ENCODE measurements around the gene ESPNL. TPM values are rescaled to one million over a fixed set of nuclear protein-coding genes. Genes with fewer than 3 reads are reported as not detected.
"Not testable (repeated sequence)": the region's sequence is repeated elsewhere in the genome, so short reads cannot be mapped to it uniquely, and the experiment has no call there.

ESPNL gene
- total RNA-seq, 1 experiment from 2014 or later = 0.40 TPM

DNA sequence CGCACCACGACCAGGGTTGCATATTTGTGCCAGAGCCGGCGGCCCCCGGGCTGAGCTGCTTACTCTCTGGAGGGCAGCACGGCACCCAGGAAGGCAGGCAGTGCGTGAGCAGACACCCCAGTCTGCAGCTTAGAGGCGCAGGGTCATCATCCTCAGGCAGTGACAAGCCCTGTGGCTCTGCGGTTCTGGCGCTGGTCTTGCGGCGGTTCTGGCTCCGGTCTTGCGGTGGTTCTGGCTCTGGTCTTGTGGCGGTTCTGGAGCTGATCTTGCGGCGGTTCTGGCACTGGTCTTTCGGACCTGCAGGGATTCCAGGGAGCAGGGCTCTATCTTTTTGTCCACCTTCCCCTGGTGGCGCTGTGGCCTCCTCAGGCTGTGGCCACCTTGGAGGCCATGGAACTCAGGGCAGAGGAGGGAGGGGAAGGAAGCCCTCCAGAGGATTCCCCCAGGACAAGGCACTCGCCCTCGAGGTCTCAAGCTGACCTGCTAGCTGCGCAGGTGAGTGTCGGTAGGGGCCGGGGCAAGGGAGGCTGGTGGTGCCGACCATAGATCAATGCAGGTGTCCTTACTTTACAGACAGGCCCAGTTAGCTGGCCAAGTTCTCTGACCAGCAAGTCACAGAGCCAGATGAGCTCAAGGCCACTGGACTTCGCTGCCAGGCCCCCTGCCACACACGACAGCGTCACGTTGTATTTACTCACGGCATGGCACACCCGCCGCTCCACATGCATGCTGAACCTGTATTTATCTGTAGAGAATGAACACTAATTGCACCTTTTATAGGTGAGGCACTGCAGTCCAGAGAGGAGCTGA lies 14.9 kb downstream of the ESPNL start:
- no peak for DNase-seq (ENCODE audit: low read depth)

DNA sequence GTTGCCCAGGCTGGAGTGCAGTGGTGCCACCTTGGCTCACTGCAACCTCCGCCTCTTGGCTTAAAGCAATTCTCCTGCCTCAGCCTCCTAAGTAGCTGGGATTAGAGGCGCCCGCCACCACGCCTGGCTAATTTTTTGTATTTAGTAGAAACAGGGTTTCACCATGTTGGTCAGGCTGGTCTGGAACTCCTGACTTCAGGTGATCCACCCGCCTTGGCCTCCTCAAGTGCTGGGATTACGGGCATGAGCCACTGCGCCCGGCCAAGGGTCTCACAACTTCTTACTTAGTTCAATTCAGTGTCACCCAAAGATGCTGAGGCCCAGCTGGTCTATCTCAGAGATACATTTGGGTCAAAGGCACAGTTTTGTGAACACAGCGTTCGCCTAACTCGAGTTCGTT lies 15.6 kb downstream of the ESPNL start:
- not testable (repeated sequence) for DNase-seq (ENCODE audit: low read depth)

- DNase-seq (ENCODE audit: low read depth) = no peak
Observed at GRCh38 chr2:238116298-238117198, 16.4 kb downstream of the ESPNL start.

DNA sequence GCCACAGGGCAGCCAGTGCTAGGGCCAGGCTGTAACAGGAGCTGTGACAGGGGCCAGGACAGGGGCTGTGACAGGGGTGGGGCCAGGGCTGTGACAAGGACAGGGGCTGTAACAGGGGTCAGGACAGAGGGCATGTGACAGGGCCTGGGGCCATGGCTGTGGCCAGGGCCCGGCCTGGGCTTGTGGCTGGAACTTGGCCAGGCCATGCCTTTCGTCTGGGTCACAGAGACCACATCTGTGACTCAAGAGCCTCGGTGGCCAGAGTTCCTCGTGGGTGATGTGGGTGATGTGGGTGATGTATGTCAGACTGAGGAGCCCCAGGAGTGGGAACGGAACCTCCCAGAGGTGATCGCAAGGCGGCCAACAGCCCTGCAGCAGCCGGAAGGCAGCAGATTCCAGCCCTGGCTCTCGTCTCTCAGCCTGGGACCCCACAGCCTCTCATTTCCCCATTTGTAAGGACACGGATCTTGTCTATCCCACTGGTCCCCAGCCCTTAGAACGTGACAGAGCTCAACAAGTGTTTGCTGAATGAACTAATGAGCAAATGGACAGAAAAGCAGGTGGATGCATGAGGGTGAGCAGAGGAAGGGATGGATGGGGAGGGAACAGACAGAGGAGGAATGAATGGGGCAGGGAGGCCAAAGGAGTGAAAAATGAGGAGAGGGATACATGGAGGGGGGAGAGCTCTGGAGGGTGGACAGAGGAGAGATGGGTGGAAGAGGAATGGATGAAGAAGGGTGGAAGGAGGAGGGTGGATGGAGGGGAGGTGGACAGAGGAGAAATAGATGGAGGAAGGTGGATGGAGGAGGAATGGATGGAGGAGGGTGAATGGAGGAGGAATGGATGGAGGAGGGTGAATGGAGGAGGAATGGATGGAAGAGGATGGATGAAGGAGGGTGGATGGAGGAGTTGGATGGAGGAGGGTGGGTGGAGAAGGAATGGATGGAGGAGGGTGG lies 17.3 kb downstream of the ESPNL start:
- DNase-seq (ENCODE audit: low read depth) = no peak

GRCh38 chr2:238119756-238120462 lies 19.8 kb downstream of the ESPNL start:
- DNase-seq (ENCODE audit: low read depth) = no peak

GRCh38 chr2:238120463-238121298 lies 20.5 kb downstream of the ESPNL start:
- no peak for DNase-seq (ENCODE audit: low read depth)

DNA sequence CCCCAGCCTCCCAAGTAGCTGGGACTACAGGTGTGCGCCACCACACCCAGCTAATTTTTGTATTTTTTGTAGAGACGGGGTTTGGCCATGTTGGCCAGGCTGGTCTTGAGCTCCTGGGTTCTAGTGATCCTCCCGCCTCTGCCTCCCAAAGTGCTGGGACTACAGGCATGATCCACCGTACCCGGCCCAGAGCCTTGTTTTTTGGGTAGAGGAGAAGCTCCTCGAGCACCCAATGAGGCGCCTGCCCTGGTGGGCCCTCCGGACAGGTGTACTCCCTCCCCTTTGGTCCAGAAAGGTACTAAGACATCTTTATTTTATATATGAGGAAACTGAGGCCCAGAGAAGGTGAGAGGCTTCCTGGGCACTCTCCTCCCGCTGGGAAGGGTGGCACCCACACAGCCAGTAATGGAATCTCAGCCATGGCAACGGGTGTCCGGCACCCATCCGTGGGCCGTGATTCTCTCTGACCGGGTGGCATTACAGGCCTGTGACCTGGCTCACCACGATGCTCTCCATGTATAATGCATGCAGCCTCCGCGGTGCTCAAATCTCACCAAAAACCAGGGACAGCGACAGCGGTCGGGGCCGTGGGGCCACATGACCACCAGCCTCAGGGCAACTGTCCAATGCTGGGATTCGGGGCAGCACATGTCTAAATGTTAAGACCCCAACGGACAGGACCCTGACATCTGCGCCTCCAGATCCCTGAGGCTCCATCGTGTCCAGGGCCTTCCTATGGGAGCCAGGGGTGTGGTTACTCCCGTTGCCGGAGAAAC lies 21.6 kb downstream of the ESPNL start:
- no peak for DNase-seq (ENCODE audit: low read depth)

GRCh38 chr2:238122287-238123217 lies 22.4 kb downstream of the ESPNL start:
- no peak for DNase-seq (ENCODE audit: low read depth)

DNA sequence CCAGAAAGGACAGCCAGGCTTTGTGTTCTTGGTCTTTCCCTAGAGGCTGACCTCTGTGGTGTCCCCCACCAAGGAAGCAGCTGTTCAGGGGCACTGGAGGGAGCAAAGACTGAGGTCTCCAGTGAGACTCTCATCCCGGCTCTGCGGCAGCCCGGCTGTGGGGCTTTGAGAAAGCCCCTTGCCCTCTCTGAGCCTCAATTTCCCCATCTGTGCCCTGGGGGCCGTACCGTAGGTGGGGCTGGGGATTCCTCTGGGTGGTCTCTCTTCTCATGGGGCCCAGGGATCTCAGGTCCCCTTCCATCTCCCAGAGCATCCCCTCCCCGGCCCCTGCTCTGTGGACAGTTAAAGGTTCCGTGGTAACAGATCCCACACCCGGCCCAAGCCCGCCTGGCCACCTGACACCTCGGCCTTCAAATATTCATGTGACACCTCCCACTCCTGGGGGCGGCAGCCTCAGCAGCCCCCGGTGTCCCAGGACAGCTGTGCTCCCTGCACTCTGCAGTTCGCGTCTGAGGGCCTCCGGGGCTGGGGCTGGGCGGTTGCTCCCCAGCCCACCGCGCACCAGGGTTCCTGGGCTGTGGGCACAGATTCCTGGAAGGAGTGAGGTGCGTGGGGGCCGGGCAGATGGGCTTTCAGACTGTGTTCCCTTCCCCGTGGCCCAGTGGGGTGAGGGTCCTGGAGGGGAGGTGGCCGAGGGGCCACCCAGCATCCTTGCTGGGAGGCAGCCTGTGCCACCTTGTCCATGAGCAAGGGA lies 23.3 kb downstream of the ESPNL start:
- DNase-seq (ENCODE audit: low read depth) = no peak

DNA sequence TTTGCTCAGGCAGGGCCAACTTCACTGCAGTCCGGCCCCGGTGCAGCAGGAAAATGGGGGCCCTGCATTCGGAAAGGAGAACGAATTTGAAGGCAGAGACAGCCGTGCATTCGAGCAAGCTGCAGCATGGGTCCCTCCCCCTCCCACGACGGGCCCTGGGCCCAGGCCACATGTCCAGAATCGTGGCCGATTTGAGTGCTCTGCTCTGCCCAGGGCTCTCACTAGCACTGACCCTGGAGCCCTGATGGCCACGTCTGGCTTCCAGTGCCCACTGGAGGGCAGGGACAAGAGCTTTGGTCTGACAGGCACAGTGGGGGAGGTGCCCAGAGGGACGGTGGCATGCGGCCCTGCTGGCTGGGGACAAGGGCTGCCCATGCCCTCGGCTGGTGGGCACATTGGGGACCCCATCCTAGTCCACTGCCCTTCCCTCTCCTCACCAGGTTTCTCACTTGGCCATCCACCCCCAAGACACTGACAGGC lies 23.9 kb downstream of the ESPNL start:
- DNase-seq (ENCODE audit: low read depth) = no peak

- no peak for DNase-seq (ENCODE audit: low read depth)
Observed at GRCh38 chr2:238124488-238125126, 24.5 kb downstream of the ESPNL start.

- DNase-seq (ENCODE audit: low read depth) = no peak
Observed at GRCh38 chr2:238125127-238125885, 25.2 kb downstream of the ESPNL start.

- no peak for DNase-seq (ENCODE audit: low read depth)
Observed at GRCh38 chr2:238126338-238126737, 26.2 kb downstream of the ESPNL start.

DNA sequence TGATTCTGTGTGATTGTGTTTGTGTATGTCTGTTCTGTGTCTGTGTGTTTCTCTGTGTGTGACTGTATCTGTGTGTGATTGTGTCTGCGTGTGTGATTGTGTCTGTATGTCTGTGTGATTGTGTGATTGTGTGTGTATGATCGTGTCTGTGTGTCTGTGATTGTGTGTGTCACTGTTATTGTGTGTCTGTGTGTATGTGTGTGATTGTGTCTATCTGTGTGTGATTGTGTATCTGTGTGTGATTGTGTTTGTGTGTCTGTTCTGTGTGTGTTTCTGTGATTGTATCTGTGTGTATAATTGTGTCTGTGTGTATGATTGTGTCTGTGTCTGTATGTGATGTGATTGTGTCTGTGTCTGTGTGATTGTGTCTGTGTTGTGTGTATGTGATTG lies 26.6 kb downstream of the ESPNL start:
- no peak for DNase-seq (ENCODE audit: low read depth)

DNA sequence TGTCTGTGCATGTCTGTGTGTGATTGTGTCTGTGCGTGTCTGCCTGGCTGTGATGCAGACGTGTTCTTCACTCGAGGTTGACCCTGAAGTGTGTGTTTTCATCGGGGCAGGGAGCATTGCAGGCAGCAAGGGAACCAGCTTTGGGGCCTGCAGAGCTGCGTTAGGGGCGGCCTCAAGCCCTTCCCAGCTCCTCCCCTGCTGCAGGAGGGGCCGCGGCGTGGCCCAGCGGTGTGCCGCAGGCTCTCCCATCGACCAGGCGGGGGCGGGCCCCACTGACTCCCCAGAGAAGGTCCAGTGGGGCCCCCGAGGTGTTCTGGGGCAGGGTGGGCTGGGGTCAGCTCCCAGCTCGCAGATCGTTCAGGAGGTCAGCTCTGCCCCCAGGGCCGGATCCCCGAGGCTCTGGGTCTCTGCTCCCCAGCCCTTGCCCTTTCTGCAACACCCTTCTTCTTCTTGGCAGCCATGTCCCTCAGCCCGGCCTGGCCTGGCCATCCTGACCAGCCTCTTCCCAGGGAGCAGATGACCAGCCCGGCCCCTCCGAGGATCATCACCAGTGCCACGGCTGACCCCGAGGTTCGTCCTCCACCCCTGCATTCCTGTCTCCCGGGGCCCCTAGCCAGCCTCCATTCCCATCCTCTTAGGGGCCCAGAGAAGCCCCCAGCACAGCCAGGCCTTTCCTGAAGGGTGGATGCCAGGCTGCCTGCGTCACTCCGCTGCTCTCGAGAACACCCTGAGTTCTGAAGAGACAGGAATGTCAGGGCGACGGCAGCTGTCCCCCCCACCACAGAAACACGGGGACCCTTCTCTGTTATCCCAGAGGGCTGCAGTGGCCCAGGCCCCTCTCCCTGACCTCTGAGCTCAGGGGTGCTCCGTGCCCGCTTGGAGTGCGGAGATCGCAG lies 27.3 kb downstream of the ESPNL start:
- peak; percentile 59 for DNase-seq (ENCODE audit: low read depth)

Data from Daoy (cell line).